Activated CD4-positive, alpha-beta T cell treated with anti-CD3 and anti-CD28 coated beads, Interleukin-2, amount 50 U/mL, for 16 hours (primary cell): Measurements from ENCODE around the gene LAGE3.
"Not testable (repeated sequence)": the region's sequence is repeated elsewhere in the genome, so short reads cannot be mapped to it uniquely, and the experiment has no call there.

Experiments used
- DNase-seq: peaks from one replicate; pipeline ENCODE4 v3.0.0-alpha.2; 2020

Gene LAGE3

DNA sequence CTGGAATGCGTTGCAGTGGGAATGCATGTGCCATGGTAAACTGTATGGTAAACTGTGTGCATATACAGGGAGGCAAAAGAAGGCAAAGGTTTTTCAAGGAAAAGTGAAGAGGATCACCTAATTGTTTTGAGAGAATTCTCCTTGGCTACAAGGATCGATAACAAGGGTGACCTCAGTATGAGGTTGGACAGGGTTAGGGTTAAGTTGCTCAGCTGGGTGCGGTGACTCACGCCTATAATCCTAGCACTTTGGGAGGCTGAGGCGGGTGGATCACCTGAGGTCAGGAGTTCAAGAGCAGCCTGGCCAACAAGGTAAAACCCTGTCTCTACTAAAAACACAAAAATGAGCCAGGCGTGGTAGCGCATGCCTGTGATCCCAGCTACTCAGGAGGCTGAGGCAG, 22.3 kb upstream of the LAGE3 start:
- DNase-seq, result not testable (repeated sequence)

DNA sequence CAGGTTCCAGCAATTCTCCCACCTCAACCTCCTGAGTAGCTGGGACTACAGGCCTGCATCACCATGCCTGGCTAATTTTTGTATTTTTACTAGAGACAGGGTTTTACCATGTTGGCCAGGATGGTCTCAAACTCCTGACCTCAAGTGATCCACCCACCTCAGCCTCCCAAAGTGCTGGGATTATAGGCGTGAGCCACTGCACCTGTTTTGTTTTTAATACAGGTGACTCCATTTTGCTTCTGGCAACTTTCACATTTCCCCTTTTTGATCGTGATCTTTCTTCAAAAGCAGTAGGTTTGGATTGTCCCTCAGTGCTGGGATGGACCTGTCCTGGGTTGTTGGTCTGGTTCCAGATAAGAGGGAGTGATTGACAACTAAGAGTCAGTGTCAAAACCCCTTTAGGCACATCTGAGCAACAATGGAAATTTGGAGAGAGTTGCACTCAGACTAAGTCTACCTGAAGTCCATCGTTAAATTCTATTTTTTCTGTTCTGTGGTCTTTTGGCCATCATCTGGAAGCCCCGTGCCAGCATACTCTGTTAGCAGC, 17.6 kb upstream of the LAGE3 start:
- DNase-seq, result not testable (repeated sequence)

DNA sequence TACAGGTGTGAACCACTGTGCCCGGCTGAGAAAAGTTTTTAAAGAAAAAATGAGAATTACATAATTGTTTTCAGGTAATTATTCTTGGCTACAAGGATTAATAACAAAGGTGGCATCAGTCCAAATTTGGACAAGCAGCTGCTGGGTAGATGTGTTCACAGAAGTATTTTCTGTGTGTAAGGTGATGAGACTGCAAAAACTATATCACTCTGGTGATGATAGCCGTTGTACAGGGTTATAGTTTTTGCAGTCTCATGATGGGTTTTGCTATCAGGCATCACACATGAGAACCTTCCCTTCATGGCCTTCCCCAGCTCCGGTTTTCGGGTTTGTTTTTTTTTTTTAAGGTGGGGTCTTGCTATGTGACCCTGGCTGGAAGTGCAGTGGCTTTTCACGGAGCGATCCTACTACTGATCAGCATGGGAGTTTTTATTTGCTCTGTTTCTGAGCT, 16.4 kb upstream of the LAGE3 start:
- no peak for DNase-seq

DNA sequence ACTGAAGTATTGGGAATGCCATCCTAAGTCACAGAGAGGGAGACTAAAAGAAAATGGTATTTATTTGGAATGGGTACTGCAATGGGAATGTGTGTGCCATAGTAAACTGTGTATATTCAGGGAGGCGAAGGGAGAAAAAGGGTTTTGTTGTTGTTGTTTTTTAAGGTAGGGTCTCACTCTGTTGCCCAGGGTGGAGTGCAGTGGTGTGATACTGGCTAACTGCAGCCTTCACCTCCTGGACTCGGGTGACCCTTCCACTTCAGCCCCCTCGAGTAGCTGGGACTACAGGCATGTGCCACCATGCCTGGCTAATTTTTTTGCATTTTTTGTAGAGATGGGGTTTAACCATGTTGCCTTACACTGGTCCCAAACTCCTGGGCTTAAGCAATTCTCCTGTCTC, 15.6 kb upstream of the LAGE3 start:
- no peak for DNase-seq

DNA sequence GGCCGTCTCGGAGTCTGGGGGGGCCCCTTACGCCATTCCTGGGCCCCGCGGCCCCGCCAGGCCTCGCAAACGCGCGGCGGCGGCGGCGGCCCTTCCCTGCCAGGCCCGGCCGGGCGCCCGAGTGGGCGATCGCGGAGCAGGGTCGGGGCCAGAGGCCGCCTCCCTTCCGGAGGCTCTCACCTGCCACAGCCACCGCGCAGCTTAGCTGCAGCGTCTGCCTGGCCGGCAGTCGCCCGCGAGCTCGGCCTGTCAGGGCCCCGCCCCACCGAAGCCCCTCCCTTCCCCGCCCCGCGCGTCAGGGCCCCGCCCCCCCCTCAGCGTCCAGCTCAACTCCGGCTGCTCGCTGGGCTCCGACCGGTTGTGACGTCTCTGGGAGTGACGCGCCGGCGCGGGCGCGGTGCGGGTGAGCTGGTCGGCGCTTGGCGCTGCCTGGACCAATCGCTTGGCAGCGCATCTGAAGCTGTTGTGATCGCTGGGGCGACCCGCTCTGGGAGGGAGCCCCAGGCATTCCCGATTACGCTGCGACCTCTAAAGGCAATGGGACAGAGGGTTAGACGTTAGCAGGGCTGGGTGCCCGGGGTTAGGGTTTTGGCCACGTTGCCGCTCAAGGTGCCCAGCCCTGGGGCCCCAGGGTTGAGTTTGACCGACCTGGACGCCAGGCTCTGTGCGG, 11.5 kb upstream of the LAGE3 start, which contains the start of gene SLC10A3:
Gene SLC10A3, minus strand, starts transcription at position 216 of the 670 bp plus-strand sequence. CDS start 1,689 bp downstream, outside the sequence.
- peak; percentile 94 for DNase-seq

DNA sequence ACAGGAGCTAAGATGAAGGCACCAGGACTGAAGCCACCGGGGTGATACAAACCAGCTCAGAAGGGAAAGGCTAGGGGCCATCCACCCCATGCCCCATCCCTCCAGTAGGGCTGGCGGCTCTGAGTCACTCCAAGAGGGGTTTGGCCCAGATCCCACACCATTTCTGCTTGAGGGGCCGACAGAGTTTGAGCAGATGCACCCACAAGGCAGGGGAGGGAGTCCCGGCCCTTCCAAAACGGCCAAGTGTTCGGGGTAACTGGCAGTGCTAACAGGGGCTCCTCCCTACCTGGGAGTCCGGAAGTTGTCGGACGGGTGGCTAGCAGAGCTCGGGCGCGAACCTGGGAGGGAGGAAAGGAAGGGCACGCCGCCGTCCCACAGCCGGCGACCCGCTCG, 10.9 kb upstream of the LAGE3 start:
- DNase-seq, result peak; percentile 39

DNA sequence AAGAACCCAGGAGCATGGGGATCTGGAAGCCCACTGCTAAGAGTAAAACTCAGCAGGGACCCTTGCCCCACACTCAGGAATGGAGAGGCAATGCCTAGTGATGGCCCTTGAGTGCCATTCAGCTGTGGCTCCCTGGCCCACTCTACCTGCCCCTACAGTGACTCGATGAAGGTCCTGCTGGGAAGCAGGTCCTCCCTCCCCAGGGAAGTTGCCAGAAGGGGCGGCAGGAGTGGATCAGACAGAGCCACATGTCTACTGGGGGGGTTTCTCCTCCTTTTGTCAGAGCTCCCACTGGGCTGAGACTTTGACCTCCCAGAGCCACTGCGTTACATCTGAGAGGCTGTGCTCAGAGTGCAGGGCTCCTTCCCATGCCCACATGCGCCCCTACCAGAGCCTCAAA, 10.1 kb upstream of the LAGE3 start:
- DNase-seq, result no peak

DNA sequence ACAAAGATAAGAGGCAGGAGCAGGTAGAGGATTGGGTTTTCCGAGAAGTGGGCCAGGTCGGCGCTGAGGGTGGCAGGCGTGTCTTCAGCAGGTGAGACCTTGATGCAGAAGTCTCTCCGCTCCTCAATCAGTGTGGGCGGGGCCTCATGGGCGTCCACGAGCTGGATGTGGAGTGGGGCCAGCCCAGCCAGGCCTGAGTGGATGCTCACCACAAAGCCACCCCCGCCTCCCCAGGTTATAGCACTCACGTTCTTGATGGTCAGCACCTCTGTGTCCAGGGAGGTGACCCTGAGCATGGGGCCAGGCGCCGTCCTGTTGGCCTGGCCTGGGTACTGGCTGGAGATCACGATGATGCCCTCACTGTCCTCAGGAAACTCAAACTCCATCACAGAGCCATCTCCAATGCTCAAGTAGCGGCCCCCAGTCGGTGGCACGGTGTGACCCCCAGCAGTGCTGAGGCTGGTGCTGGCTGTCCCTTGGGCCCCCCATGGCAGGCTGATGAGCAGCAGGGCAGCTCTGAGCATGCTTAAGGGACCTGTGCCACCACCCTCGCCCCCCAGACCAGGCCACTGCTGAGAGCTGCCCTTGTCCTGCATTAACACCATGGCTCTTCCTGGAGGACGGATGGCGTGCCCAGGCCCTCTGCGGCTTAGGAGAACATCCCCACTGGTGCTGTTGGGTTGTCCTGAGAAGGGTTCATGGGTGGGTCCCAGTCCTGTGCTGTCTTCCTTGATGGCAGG, 9.4 kb upstream of the LAGE3 start:
- DNase-seq, result no peak

DNA sequence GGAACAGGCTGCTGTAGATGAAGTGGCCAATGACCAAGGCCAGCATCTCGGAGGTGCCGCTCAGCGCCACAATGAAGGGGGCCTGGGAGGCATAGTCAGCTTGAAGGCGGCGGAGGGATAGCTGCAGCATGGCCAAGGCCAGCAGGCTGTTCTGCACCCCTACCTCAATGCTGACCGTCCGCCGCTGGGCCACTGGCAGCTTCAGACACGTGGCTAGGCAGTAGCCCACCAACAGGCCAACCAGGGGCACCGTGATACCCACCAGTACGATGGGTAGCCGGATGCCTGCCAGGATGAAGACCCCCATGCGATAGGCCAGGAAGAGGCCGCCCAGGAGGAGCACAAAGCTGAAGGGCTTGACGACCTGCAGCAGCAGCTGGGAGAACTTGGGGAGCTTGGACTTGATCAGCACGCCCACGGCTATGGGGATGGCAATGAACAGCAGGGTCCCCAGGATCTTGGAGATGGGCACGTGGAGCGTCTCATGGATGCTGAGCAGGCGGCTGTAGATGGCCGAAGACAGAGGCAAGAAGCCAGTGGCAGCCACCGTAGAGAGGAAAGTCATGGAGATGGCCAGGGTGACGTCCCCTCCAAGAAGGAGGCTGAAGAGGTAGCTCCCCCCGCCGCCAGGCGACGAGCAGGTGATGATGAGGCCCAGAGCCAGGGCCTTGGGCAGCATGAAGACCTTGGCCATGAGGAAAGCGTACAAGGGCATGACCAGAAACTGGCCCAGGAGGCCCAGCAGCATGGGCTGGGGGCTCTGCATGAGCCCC, 8.6 kb upstream of the LAGE3 start:
- DNase-seq, result no peak

DNA sequence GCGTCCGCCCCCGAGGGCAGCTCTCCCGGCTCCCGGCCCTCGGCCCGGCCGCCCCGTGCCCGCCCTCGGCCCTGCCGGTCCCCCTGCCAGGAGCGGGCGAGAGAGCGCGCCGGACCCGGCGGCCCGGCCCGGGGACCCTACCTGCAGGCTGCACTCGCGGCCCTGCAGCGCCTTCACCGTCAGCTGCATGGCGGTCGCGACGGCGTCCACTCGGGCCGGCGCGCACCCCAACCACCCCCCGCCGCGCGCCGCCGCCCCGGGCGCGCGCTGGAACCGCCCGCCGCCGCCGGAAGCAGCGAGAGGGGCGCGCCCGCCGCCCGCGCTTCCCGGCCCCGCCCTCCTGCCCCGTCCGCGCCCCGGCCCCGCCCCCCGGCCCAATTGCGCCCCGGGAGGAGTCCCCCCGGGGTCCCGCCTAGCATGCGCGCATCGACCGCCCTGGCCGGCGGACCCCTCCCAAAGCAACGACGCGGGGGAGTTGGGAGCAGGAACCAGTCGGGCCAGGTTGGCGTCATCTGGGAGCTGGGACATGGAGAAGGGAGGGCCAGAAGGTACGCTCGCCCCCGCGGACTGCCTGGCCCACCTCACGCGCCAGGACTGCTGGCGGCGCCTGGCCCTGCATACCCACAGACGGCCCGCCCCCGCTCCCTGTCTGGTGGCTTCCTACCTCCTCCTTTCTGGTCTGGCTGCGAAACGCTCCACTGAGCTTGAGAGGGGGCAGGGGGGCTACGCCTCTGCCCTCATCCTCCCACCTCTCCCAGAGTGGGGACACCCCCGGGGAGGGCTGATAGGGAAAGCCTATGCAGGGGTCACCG, 7.5 kb upstream of the LAGE3 start, which contains the start of gene UBL4A:
Gene UBL4A, minus strand, starts transcription at position 220 of the 812 bp plus-strand sequence. Its CDS starts 31 bp downstream, at position 189.
- peak; percentile 55 for DNase-seq

DNA sequence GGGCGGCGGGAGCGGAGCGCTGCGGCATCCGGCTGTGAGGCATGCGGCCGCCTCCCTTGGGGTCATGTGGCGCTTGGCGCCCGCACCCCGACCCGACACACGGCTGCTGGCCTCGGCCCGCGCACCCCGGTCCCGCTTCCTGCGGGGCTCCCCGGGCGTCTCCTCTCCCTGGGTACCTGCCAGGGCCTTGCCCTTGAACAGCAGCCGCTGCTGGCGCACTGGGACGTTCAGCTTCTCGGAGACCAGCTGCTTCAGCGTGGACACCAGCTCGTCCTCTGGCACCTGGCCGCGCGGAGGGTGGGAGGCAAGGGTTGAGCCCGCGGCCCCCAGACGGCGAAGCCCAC, 6.9 kb upstream of the LAGE3 start:
- peak; percentile 31 for DNase-seq

DNA sequence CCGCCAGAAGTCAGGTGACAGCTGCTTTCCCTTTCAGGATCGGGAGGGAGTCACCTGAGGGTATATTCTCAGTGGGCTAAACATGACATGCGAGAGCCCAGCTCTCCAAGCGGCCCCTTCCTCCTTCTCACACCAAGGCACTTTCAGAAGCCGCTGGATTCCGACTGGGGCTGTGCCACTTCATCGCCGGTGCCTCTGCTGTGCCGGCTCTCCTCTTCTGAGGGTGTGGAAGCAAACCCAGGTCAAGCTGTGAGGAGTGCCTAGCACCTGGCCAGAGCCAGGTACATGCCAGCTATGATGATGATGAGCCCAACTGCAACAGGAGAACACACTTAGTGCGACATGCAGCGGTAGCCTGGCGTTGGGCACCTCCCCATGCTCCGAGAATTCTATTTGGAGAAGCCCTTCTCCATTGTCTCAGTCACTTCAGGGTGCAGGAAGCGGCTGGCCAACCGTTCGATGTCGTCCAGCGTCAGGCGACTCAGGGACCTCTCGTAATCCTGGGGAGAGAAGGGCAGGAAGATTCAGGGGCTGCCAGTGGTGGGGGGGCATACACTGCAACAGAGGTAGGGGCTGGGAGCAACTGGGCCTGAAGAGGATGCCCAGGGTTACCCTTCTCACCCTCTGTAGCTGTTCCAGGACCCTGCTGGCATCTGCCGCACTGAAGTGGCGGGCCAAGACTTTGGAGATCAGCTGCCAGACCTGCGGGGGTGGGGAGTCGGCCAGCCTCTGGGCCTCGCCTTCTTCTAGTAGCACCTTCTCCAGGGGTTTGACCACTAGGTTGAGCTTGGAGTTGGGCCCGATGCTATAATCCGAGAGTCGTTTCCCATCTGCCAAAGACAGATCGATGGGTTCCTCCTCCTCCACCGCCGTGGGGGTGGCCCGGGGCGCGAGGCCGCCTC, 6.3 kb upstream of the LAGE3 start:
- DNase-seq, result no peak

DNA sequence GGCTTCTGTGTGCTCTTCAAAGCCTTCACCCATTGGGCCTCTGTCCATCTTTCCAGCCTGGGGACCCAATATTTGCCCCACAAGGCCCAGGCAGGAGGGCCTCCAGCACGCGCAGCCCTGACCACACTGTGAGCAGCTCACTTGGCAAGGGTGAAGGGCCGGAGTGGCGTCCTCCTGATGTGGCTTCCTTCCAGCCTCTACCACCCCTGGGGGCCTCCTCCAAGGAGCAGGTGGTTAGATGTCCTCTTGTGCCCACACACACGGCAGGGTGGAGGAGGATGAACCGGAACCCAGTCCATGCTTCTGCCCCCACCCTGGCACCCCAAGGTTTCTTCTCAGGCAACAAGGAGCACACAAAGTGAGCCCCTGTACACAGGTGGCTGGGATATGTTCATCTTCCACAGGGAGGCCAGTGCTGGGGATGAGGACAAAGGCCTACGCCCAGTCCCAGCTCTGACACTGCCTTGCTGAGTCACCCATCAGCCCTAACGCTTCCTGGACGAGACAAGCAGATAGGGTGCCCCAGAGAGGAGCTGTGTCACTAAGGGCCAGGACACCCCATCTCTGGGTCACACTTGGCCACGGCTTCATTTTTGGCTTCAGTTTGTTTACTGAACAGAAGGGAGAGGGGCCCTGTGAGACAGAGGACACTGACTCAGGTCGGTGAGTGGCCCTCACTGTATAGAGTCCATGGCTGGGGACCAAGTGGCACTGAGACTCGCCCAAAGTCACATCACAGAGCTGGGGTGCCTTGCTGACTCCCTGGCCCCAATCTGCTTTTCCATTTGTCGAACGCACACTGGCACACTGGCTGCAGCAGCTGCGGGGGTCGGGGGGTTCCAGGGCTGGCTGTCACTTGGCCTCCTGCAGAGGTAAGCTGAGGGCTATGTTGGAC, 5.4 kb upstream of the LAGE3 start:
- peak; percentile 14 for DNase-seq

DNA sequence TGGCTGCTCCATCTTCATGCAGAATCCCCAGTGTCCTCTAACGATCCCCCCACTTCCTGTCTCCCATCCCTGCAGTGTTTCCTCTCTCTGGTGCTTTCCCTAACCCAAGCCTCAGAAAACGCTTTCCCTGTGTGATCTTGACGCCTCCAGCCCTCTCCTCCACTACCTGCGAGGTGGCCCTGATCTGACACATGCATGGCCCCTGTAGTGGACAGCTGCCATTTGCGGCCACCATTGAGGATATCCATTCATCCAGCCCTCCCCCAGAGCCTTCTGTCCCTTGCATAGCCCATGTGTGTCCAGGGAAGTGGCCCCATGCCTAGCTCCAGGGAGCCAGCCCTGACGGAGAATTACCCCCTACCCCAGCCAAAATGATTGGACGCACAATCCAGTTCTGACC, 4.2 kb upstream of the LAGE3 start:
- DNase-seq, result no peak

DNA sequence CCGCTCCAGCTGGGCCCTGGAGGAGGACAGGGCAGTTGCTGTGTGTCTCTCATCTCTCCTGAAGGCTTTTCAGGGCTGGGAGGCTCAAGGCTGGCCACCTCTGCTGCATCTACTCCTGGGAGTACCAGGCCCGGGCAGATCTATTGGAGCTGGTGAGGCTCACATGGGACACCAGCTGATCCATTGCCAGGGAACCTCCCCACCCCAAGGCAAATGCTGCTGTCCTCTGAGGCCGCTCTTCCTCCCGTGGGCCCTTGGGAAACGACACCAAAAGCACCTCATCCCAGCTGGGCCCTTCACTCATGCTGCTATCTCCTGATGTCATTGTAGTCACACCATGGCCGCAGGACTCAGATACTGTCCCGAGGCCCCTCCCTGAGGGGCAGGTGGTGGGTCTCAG, 3.7 kb upstream of the LAGE3 start:
- no peak for DNase-seq

DNA sequence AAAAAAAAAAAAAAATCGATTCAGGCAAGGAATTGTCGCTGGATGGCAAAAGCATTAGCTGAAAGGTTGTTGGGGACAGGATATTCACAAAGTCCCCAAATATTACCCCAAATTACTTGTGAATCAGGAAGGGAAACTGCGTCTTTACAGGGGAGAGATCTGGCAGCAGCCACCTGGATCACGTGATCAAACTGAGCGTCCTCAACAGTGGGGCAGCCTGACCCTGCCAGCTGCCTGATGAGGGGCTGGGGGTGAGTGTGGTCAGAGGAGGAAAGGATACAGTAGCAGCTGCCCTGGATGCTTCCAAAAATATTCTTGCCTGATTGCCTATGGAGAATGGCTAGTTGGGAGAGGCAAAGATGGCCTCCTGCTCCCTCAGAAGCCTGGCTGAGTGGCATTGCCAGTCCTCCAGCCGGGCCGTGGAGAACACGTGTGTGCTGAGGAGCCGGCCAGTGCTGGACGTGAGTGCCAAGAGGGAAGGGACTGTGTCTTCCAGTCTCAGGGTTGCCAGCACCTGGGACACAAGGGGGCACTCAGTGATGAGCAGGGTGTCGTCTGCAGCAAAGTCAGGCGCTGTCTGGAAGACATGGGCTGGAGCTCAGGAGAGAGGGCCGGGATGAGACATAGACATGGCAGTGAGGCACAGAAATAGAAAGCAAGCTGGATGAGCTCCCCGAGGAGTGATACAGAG, 3.0 kb upstream of the LAGE3 start:
- DNase-seq, result no peak

DNA sequence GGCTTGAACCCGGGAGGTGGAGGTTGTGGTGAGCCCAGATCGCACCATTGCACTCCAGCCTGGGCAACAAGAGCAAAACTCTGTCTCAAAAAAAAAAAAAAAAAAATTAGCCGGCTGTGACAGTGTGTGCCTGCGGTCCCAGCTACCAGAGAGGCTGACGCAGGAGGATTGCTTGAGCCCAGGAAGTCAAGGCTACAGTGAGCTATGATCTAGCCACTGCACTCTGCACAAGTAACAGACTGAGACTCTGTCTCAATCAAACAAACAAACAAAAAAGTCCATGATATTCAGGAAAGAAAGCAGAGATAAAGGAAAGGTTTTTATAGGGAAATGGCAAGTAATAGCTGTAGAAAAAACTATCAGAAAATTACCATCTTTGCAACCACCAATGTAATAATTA, 2.1 kb upstream of the LAGE3 start:
- no peak for DNase-seq

DNA sequence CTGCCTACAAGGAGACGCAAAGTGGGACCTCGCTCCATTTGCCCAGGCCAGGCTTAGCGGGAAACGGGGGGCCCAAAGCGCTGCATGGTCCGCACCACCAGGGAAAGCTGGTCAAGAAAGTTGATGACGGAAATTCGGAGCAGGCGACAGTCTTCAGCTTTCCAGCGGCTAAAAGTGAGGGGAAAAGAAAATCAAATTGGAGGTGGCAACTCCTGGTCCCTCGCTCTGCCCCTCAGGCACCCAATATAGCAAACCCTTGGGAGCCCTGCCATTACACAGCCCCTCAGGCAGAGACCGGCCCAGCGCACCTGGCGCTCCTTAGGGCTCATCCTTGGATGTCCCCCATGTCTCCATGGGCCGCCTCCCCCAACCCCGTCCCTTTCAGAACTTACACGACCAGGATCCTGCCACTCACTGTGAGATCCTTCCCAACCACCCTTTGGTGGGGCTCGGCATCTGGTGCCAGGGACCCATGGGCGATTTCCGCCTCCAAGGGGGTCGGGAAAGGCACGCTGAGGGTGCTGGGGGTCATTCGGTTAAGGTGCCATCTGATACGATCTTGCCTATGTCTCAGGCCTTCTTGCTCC, 1.1 kb downstream of the LAGE3 start:
- DNase-seq, result no peak

DNA sequence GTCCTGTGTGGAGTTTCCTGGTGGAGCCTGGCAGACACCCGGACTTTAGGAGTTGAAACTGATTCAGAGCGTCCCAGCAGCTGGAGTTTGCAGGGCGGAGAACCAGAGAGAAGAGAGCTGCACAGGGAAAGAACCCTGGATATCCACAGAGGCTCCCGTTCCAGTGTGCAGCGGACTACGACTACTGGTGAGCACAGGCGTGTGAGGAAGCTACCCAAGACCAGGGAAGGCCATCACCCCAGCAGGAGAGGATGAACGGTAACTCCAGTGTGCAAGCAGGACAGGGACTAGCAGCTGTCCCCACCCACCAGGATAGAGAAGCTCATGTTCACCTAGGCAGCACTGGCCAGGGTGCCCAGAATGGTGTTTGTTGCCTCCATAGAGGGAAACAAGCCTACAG, 2.3 kb downstream of the LAGE3 start:
- no peak for DNase-seq
